22Rv1 (cell line): ENCODE data around the gene ZWILCH.
A peak's percentile ranks its signal among the peaks of the same experiment; 100 is the strongest.

Experiments used
- H3K27ac ChIP-seq: fragments of 450-650 bp; 2 replicates; pipeline ENCODE4 v1.5.1; 2017
- ZFX ChIP-seq: fragments of 450-650 bp; IDR thresholded peaks from 2 replicates; pipeline ENCODE4 v1.6.1; 2017; ENCODE audit warnings: antibody characterized with exemption, borderline replicate concordance
- TF ChIP-seq, protein P1 (sequence below): fragments of 450-650 bp; IDR thresholded peaks from 2 replicates; pipeline ENCODE4 v1.5.1; 2017; ENCODE audit warnings: mild to moderate bottlenecking

The ZWILCH gene

DNA sequence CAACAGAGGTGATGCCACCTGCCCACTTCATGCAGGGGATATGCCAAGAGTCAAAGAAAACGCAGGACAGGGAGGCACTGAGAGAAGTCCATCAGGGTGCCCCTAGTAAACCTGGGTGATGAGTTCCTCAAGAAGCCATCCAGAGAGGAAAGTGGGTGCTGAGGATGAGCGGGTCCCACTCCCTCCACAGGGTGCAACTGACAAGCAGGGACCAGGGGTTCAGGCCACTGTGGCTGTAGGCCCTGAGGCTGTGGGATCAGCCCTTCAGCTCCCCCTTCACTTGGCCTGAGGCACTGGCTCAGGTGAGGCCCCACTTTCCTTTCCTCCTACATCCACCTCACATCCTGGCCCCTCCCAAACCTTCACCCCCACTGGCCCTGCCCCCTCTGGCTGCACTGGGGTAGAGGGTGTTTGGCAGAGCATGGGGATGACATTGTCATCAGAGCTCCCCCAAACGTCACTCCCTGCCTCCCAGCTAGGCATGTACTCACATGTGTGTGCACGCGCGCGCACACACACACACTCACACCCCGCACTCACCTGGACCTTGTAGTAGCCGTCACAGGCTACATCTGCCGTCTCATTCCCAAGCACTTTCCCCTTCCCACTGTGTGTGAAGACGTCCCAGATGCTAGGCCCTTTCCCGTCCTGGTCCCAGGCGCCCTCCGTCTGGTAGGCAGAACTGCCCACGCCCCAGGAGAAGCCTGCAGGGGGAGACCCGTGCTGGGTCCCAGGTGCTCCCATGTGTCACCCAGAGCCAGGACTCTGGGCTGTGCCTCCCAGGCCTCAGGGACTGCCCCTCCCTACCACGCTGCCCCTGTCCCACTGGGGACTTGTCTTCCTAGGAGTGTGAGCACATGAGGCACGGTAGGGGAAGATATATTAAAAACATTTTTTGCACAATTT lies 59.3 kb downstream of the ZWILCH start:
- no peak for TF ChIP-seq ZFX
- TF ChIP-seq, protein P1, sequence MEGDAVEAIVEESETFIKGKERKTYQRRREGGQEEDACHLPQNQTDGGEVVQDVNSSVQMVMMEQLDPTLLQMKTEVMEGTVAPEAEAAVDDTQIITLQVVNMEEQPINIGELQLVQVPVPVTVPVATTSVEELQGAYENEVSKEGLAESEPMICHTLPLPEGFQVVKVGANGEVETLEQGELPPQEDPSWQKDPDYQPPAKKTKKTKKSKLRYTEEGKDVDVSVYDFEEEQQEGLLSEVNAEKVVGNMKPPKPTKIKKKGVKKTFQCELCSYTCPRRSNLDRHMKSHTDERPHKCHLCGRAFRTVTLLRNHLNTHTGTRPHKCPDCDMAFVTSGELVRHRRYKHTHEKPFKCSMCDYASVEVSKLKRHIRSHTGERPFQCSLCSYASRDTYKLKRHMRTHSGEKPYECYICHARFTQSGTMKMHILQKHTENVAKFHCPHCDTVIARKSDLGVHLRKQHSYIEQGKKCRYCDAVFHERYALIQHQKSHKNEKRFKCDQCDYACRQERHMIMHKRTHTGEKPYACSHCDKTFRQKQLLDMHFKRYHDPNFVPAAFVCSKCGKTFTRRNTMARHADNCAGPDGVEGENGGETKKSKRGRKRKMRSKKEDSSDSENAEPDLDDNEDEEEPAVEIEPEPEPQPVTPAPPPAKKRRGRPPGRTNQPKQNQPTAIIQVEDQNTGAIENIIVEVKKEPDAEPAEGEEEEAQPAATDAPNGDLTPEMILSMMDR = no peak
- no peak overlapping the region for H3K27ac ChIP-seq

DNA sequence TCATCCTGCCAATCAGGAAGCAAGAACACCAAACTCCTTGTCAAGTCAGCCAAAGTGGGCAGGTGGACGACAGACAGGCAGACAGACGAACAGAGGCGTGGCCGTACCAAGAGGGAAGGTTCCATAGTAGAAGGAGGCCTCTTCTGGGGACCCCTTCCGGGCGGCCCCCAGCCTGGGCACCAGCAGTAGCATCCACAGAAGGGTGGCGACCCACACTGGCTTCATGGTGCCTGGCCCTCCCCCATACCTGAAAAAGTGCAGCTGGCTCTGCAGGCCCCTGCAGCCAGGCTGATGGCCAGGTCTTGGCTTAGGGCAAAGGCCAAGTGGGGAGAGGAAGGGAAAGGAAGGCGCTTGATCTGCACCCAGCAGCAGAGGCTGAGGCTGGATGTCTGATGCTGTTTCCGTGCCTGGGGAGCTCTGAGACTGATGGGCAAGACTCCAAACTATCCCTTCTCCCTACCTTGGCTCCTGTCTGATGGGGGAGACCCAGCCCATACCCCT lies 60.1 kb downstream of the ZWILCH start:
- TF ChIP-seq, protein P1 = no peak
- TF ChIP-seq ZFX = no peak
- H3K27ac ChIP-seq = no peak overlapping the region

DNA sequence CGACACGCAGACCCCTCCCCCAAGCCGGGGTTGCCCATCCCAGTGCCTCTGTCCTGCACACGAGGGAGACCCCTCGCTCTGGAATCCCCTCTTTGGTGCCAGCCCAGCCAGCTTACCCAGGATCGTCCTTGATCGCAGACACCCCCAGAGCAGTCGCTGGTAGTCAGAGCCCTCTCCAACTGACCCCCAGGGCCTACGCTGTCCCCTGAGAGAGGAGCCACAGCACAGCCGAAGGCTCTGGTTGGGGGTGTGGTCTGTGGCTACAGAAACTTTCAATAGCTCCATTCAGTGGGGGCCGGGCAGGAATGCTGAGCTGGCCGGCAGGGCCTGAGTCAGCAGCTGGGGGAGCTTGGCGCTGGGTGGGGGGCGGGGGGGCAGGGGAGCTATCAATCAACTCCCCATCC lies 60.6 kb downstream of the ZWILCH start, which contains the start of gene LCTL:
Gene LCTL (minus strand): TSS at position 258 of the 404 bp plus-strand sequence. CDS start 633 bp downstream, outside the sequence.
- TF ChIP-seq ZFX = no peak
- TF ChIP-seq, protein P1 = no peak
- H3K27ac ChIP-seq = no peak within 1 kb of the TSS

DNA sequence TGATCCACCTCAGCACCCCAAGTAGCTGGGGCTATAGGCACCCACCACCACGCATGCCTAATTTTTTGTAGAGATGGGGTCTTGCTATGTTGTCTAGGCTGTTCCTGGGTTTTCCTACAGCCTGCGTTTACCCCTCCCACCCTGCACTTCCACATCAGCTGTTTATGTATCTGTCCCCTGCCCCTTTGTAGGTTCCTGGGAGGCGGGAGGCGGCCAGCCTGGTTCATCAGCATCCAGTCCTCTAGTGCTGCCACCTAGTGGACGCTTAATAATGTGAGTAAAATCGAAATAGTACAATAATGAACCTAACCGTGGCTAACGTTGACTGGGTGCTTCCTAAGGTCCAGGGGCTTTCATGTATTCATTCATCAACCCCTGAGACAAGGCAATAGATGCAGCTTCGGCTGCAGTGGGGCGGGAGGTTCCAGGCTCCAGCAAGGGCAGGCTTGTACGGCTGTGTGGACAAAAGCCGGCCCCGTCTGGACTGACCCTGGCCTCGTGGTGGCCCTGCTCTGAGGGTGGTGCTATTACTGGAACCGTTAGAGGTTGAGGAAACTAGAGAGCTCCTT lies 61.9 kb downstream of the ZWILCH start:
- no peak for TF ChIP-seq ZFX
- TF ChIP-seq, protein P1 = peak; percentile 92
- H3K27ac ChIP-seq = no peak overlapping the region

DNA sequence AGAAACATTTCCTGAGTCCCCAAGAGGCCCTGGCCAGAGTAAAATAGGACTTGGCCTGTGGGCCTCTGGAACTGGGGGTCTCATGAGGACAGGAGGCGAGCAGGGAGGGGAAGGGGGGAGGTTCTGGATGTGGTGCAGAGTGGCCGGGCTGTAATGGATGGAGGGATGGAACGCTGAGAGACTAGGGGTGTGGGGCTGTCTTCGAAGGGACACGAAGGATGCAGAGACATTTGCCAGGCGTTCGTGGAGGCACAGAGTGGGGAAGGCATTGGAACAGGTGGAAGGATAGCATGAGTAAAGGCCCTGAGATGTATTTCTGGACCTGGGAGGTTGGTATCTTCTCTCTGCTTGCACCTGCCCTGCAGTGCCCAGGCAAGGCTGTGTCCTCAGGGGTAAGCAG lies 62.8 kb downstream of the ZWILCH start:
- no peak overlapping the region for H3K27ac ChIP-seq
- no peak for TF ChIP-seq ZFX
- TF ChIP-seq, protein P1 = no peak

DNA sequence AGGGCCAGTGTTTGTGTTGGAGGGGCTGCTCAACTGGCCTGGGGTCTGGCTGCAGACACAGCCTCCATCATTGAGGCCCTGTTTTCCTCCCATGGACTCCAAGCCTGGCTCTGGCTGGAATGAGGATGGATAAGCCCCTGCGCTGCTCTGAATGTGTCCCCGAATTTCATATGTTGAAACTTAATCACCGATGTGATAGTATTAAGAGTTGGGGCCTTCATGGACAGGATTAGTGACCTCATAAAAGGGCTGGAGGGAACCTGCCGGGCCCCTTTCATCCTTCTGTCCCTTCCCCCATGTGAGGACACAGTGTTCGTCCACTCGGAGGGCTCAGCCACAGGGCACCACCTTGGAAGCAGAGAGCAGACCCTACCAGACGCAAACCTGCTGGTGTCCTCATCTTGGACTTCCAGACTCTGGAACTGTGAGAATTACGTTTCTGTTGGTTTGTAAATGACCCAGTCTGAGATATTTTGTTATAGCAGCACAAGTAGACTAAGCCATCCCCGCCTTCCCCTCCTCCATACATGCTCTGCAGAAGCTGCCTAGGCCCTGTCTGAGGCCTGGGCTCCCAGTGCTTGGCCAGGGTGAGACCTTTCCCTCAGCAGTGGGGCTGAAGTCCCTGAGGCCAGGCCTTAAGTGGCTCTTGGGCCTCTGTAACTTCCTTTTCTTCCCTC lies 64.5 kb downstream of the ZWILCH start:
- TF ChIP-seq, protein P1 = no peak
- TF ChIP-seq ZFX = no peak
- H3K27ac ChIP-seq = no peak overlapping the region
